C4-2B (cell line): ENCODE measurements around the gene PAAF1.

ENCODE experiments used
- H3K27ac ChIP-seq: fragments of 450-650 bp; 2 replicates; pipeline ENCODE4 v1.5.1; 2017
- ZFX ChIP-seq: fragments of 450-650 bp; IDR thresholded peaks from 2 replicates; pipeline ENCODE4 v1.6.1; 2017
- TF ChIP-seq, protein P1 (sequence below): fragments of 450-650 bp; conservative IDR thresholded peaks from 2 replicates; pipeline ENCODE4 v1.5.1; 2017; ENCODE audit warnings: mild to moderate bottlenecking

The PAAF1 gene

DNA sequence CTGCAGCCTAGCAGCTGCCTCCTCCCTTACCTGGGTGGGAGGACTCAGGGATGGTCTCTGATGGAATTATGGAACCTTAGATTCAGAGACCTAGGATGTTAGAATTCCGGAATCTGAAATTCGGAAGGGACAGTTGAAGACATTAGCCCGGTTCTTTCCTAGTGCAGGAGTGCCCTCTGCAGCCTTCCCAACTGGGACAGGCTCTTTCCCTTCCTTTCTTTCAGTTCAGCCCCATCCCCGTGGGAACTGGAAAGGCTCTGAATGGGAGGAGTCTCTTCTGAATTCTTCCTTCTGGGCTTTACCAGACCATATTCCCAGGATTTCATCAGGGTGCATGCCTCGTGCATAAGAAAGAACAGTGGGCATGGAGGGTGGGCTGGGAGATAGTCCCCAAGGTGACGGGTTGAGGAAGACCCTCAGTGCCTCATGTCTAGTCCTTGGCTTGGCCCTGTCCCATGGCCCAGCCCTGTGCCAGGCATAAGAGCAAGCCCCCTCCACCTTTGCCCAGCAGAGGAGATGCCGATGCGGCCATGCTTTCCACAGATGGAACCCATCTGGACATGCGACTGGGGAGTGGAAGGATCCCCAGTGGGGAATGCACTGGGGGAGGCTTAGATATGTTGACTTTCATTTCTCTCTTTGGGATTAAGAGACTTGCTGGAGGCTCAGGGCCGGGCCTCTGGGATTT lies 88.4 kb downstream of the PAAF1 start:
- TF ChIP-seq ZFX, result no peak
- TF ChIP-seq, protein P1, sequence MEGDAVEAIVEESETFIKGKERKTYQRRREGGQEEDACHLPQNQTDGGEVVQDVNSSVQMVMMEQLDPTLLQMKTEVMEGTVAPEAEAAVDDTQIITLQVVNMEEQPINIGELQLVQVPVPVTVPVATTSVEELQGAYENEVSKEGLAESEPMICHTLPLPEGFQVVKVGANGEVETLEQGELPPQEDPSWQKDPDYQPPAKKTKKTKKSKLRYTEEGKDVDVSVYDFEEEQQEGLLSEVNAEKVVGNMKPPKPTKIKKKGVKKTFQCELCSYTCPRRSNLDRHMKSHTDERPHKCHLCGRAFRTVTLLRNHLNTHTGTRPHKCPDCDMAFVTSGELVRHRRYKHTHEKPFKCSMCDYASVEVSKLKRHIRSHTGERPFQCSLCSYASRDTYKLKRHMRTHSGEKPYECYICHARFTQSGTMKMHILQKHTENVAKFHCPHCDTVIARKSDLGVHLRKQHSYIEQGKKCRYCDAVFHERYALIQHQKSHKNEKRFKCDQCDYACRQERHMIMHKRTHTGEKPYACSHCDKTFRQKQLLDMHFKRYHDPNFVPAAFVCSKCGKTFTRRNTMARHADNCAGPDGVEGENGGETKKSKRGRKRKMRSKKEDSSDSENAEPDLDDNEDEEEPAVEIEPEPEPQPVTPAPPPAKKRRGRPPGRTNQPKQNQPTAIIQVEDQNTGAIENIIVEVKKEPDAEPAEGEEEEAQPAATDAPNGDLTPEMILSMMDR, result no peak
- no peak overlapping the region for H3K27ac ChIP-seq

DNA sequence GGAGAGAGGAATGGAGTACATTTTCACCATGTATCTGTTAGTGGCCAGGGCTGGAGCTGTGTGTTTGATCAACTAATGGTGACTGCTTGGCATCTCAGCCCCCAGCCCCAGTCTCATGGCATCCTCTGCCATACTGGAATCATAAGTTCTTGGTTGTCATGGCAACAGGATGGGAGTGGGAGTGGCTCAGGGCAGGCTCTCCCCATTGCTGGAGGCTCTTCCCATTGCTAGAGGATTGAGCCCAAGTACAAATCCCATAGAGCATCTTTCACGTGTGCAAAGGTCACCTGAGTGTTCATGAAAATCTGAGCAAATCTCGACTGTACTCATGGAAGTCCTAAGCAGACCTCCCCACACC lies 88.9 kb downstream of the PAAF1 start:
- no peak overlapping the region for H3K27ac ChIP-seq
- TF ChIP-seq, protein P1, result no peak
- TF ChIP-seq ZFX, result no peak

DNA sequence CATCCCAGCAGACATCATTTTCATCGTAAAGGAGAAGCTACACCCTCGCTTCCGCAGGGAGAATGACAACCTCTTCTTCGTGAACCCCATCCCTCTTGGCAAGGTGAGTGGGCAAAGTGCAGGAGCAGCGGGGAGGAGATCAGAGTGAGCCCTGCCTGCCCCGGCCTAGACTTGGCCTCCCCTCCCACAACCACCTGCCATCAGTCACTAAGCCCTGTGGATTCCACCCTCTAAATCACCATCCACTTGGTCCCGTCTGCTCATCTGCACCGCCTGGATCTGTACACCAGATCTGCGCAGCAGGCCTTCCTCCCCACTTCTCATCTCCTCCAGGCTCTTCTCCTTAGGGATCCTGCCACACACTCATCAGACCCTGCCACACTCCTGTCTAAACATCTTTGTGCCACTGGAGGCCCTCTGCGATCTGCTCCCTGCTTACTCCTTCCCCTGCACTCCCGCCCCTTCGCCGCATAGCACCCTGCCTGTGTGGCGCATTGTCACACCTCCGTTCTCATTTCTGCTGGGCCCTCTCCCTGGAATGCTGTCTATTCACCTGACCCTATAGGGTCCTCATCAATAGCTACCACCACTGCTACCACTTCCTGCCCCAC lies 91.7 kb downstream of the PAAF1 start:
- TF ChIP-seq, protein P1, result no peak
- no peak for TF ChIP-seq ZFX
- H3K27ac ChIP-seq, result no peak overlapping the region

DNA sequence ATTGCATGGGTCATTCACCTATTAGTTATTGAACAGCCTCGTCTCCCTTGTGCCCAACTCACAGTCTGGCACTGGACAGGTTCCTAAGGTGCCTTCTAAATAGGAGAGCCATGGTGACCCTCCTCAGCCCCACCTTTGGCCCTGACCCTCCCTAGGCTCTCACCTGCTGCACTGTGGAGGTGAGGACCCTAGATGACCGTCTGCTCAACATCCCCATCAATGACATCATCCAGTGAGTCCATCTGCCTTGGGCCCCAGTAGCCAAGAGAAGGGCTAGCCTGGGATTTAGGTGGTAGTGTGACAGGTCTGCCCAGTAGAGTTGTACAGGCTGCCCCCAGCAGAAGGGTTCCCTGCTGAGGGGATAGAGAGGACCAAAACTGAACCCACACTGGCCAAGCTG lies 92.3 kb downstream of the PAAF1 start:
- TF ChIP-seq ZFX, result no peak
- TF ChIP-seq, protein P1, result no peak
- H3K27ac ChIP-seq, result no peak overlapping the region

DNA sequence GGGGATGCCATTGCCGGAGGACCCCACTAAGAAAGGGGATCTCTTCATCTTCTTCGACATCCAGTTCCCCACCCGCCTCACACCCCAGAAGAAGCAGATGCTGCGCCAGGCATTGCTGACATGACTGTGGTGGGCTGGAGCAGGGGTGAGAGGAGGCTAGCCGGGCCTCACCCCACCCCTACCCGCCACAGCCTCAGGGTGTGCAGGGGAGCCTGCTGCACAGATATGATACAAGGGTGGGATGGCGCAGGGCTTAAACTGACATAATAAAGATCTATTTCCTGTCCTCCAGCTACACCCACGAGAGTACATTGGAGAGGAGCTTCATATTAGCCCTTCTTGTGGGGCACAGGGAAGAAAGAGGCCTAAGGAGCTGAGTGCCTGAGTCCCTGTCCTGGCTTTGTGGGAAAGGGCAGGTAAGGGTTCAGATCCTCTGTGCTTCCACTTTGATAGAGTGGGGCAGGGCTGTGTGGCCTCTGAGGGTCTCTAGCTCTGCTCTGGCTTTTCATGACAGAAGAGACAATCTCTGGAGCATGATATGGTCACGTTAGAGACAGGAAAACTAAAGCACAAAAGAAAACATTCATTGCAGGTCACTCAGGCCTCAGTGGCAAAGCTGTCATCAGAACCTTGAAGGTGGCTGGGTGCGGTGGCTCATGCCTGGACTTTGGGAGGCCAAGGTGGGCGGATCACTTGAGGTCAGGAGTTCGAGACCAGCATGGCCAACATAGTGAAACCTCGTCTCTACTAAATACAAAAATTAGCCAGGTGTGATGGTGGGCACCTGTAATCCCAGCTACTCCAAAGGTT lies 93.4 kb downstream of the PAAF1 start:
- TF ChIP-seq ZFX, result no peak
- TF ChIP-seq, protein P1, result no peak
- no peak overlapping the region for H3K27ac ChIP-seq

DNA sequence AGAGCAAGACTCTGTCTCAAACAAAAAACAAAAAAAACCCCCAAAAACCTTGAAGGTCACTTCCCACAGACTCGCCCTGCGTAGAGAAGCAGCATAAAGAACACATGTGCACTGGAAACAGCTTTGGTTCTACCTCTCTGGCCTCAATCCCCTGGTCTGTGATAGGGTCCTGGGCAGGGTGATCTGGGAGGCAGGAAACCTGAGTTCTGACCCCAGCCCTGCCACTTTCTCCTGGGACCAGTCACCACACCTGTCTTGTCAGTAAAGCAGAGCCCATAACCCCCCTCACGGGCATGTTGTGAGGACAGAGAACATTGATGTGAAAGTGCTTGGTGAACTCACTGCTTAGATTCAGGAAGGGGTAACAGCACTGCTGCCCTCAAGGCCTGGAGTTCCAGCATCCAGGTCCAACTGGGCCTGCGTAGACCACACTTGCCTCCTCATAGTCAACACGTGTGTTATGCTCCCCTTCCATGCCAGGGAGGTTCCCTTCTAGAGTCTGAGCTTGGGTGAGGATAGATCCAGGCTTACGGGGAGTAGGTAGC lies 94.4 kb downstream of the PAAF1 start:
- TF ChIP-seq ZFX, result no peak
- TF ChIP-seq, protein P1, result no peak
- H3K27ac ChIP-seq, result no peak overlapping the region

DNA sequence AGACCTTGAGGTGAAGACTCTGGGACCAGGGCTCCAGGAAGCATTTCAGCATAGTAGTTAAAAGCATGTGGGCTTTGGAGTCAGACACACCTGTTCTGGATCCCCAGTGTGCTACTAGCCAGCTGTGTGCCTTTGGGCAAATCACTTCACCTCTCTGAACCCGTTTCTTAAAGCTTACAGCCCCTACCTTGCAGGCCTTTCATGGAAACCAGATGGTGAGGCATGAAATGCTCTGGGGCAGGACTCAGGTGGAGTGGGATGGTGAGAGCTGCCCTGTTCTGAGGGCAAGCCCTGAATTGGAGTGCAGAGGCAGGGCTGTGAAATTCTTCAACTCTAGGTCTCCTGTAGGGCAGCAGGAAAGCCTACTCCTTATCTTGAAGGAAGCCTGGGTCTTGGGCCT lies 95.4 kb downstream of the PAAF1 start:
- no peak overlapping the region for H3K27ac ChIP-seq
- TF ChIP-seq ZFX, result no peak
- TF ChIP-seq, protein P1, result no peak
